NB4 (cell line): ENCODE measurements around the gene DHRS12.
A peak's percentile ranks its signal among the peaks of the same experiment; 100 is the strongest.

ENCODE experiments used
- MAX ChIP-seq: IDR thresholded peaks from 2 replicates; pipeline ENCODE4 v1.6.1; 2011; ENCODE audit warnings: low read depth, low read length
- POLR2A ChIP-seq: IDR thresholded peaks from 2 replicates; pipeline ENCODE4 v1.6.1; 2011; ENCODE audit warnings: mild to moderate bottlenecking; ENCODE audit not compliant: insufficient read length; ENCODE audit errors: extremely low read depth
- TF ChIP-seq, protein P1 (sequence below): IDR thresholded peaks from one replicate; pipeline ENCODE4 v1.5.1; 2012; ENCODE audit warnings: low read depth, low read length

DNA sequence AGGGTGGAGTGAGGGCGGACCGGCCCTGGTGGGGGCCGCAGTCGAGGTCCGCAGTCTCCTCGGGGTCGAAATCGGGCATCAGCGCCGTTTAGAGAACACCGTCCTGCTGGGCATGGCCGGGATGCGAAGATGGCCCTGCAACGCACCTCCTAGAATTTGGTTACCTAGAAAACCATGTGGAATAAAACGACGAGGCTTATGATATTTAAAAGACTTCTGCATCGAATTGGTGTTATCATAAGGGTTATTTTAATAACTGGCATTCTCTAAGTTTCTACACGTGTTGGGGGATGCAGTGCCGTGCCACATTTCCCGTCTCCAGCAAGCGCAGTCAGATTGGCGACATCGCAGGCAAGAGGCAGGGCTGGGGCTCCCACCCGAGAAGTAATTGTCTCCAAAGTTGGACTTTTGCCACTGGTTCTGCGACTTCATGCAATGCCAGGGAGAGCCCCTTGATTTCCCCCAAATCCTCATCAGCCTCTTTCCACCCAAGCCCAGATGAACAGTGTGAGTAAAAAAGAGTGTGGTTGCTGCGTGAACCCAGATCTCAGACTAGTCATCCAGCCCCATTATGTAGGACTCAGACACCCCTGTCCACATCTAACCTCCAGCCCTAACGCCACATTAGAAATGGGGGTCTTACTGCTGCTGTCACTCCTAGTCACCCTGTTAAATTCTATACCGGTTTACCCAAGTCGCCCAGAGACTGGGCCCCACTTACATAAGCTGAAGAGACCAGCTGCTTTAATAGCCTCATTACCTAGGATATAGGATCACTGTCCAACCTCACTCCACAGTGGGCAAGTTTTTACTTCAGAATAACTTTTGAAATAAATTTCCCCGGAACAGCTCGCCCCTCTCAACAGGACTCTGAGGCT is 571 bp upstream of the DHRS12 start:
- TF ChIP-seq, protein P1, sequence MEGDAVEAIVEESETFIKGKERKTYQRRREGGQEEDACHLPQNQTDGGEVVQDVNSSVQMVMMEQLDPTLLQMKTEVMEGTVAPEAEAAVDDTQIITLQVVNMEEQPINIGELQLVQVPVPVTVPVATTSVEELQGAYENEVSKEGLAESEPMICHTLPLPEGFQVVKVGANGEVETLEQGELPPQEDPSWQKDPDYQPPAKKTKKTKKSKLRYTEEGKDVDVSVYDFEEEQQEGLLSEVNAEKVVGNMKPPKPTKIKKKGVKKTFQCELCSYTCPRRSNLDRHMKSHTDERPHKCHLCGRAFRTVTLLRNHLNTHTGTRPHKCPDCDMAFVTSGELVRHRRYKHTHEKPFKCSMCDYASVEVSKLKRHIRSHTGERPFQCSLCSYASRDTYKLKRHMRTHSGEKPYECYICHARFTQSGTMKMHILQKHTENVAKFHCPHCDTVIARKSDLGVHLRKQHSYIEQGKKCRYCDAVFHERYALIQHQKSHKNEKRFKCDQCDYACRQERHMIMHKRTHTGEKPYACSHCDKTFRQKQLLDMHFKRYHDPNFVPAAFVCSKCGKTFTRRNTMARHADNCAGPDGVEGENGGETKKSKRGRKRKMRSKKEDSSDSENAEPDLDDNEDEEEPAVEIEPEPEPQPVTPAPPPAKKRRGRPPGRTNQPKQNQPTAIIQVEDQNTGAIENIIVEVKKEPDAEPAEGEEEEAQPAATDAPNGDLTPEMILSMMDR = no peak
- TF ChIP-seq POLR2A (no peak), MAX (0 out of 2 replicates have a peak, but pooled peaks have one; percentile 1)
